WTC11 (cell line): ENCODE measurements around the gene LGALSL. TPM values are rescaled to one million over a fixed set of nuclear protein-coding genes. Genes with fewer than 3 reads are reported as not detected.

ENCODE experiments used
- ATAC-seq: fragments of 200-7000 bp; cut with Tn5 transposase; 2 replicates; pipeline ENCODE4 v1.10.0; 2021; ENCODE audit warnings: mild to moderate bottlenecking, moderate library complexity
- CTCF ChIA-PET: fragments of 300-600 bp; sonication (Branson Sonifier 250); formaldehyde crosslinking; loops from one replicate; lab custom pipeline; 2021; ENCODE audit warnings: antibody characterized with exemption; lab: Charles Lee
- POLR2A ChIA-PET: fragments of 350-600 bp; sonication (Branson Sonifier 250); formaldehyde crosslinking; loops from one replicate; lab custom pipeline; 2021; ENCODE audit warnings: antibody characterized with exemption; lab: Charles Lee
- DNase-seq: peaks from one replicate; pipeline ENCODE4 v3.0.0; 2021; ENCODE audit warnings: low spot score
- H3K27ac Mint-ChIP-seq: 2 replicates; pipeline ENCODE4 v1.8.0; 2021; ENCODE audit warnings: mixed read lengths
- H3K27me3 Mint-ChIP-seq: 2 replicates; pipeline ENCODE4 v1.8.0; 2021; ENCODE audit warnings: low read depth, mild to moderate bottlenecking, moderate library complexity, mixed read lengths
- H3K36me3 Mint-ChIP-seq: 2 replicates; pipeline ENCODE4 v1.8.0; 2021; ENCODE audit warnings: mixed read lengths
- H3K4me1 Mint-ChIP-seq: 2 replicates; pipeline ENCODE4 v1.8.0; 2022; ENCODE audit warnings: mixed read lengths
- H3K4me3 Mint-ChIP-seq: 2 replicates; pipeline ENCODE4 v1.8.0; 2021; ENCODE audit warnings: mild to moderate bottlenecking, moderate library complexity, mixed read lengths
- H3K9me3 Mint-ChIP-seq: 2 replicates; pipeline ENCODE4 v1.8.0; 2021; ENCODE audit warnings: mixed read lengths
- ATF3 ChIP-seq: sonication (generic); formaldehyde crosslinking; conservative IDR thresholded peaks from 2 replicates; pipeline ENCODE4 v1.8.1; 2022; ENCODE audit warnings: mild to moderate bottlenecking, missing genetic modification reagents
- E2F5 ChIP-seq: sonication (generic); formaldehyde crosslinking; IDR thresholded peaks from 2 replicates; pipeline ENCODE4 v1.8.1; 2022; ENCODE audit warnings: mild to moderate bottlenecking, moderate library complexity, missing genetic modification reagents
- EMX1 ChIP-seq: fragments of 250-450 bp; sonication (Bioruptor Pico); IDR thresholded peaks from 2 replicates; pipeline ENCODE4 v1.8.0; 2021; ENCODE audit warnings: mild to moderate bottlenecking
- GRHL2 ChIP-seq: fragments of 250-450 bp; sonication (Bioruptor Pico); IDR thresholded peaks from 2 replicates; pipeline ENCODE4 v1.8.0; 2022; ENCODE audit warnings: mild to moderate bottlenecking, moderate library complexity; ENCODE audit not compliant: insufficient replicate concordance, severe bottlenecking
- HMGXB4 ChIP-seq: sonication (generic); formaldehyde crosslinking; IDR thresholded peaks from 2 replicates; pipeline ENCODE4 v1.8.1; 2023; ENCODE audit warnings: mild to moderate bottlenecking, moderate library complexity, missing genetic modification reagents
- IRF1 ChIP-seq: sonication (generic); formaldehyde crosslinking; IDR thresholded peaks from 2 replicates; pipeline ENCODE4 v1.8.0; 2023; ENCODE audit warnings: missing genetic modification reagents
- NFYB ChIP-seq: sonication (generic); formaldehyde crosslinking; conservative IDR thresholded peaks from 2 replicates; pipeline ENCODE4 v1.8.0; 2022; ENCODE audit warnings: low read depth, missing genetic modification reagents
- OVOL2 ChIP-seq: fragments of 250-450 bp; sonication (Bioruptor Pico); IDR thresholded peaks from 2 replicates; pipeline ENCODE4 v1.9.0; 2021; ENCODE audit warnings: mild to moderate bottlenecking, borderline replicate concordance
- PRDM15 ChIP-seq: sonication (generic); formaldehyde crosslinking; IDR thresholded peaks from 2 replicates; pipeline ENCODE4 v1.8.0; 2022; ENCODE audit warnings: missing genetic modification reagents
- TCF7 ChIP-seq: sonication (generic); formaldehyde crosslinking; IDR thresholded peaks from 2 replicates; pipeline ENCODE4 v1.8.0; 2022; ENCODE audit warnings: mild to moderate bottlenecking, low read depth, missing genetic modification reagents, moderate library complexity
- TP53 ChIP-seq: sonication (generic); formaldehyde crosslinking; IDR thresholded peaks from 2 replicates; pipeline ENCODE4 v1.8.1; 2023; ENCODE audit warnings: mild to moderate bottlenecking, missing genetic modification reagents
- USF1 ChIP-seq: sonication (generic); formaldehyde crosslinking; IDR thresholded peaks from 2 replicates; pipeline ENCODE4 v1.8.0; 2022; ENCODE audit warnings: mild to moderate bottlenecking, missing genetic modification reagents
- ZBTB21 ChIP-seq: sonication (generic); formaldehyde crosslinking; IDR thresholded peaks from 2 replicates; pipeline ENCODE4 v1.8.1; 2023; ENCODE audit warnings: mild to moderate bottlenecking, missing genetic modification reagents, borderline replicate concordance
- ZMAT4 ChIP-seq: fragments of 250-450 bp; sonication (Bioruptor Pico); IDR thresholded peaks from 2 replicates; pipeline ENCODE4 v1.9.0; 2021; ENCODE audit warnings: mild to moderate bottlenecking
- ZNF219 ChIP-seq: sonication (generic); formaldehyde crosslinking; IDR thresholded peaks from 2 replicates; pipeline ENCODE4 v1.8.0; 2023; ENCODE audit warnings: missing genetic modification reagents, mild to moderate bottlenecking, borderline replicate concordance
- ZNF232 ChIP-seq: sonication (generic); formaldehyde crosslinking; IDR thresholded peaks from 2 replicates; pipeline ENCODE4 v1.8.0; 2022; ENCODE audit warnings: mild to moderate bottlenecking, missing genetic modification reagents
- ZNF281 ChIP-seq: sonication (generic); formaldehyde crosslinking; IDR thresholded peaks from 2 replicates; pipeline ENCODE4 v1.8.0; 2023; ENCODE audit warnings: mild to moderate bottlenecking, missing genetic modification reagents
- total RNA-seq: library from RNA; stranded (reverse); gene quantifications from 3 replicates; pipeline ENCODE4 v1.2.3, GENCODE V29; 2021

LGALSL gene
- total RNA-seq, 1 experiment from 2014 or later = 21.0 TPM

GRCh38 chr2:64459575-64459974, 5.6 kb downstream of the LGALSL start:
- Mint-ChIP-seq H3K36me3 (peaks cover 19% of the 10 kb centered on the region), H3K4me1 (peaks cover 22% of the 10 kb centered on the region)
- POLR2A ChIA-PET = no interaction called here
- TF ChIP-seq ZNF219 (CRISPR knock-in tag) = no peak
- TF ChIP-seq IRF1 (CRISPR knock-in tag) = no peak
- no peak for TF ChIP-seq TCF7
- no peak for TF ChIP-seq PRDM15 (CRISPR knock-in tag)
- no peak for TF ChIP-seq HMGXB4 (CRISPR knock-in tag)
- TF ChIP-seq TP53 = no peak
- no peak for TF ChIP-seq NFYB (CRISPR knock-in tag)
- no peak for TF ChIP-seq ZMAT4 (CRISPR knock-in tag)
- TF ChIP-seq EMX1 (CRISPR knock-in tag) = no peak
- no peak for TF ChIP-seq ZBTB21 (CRISPR knock-in tag)
- no peak for TF ChIP-seq OVOL2 (CRISPR knock-in tag)
- TF ChIP-seq ZNF232 (CRISPR knock-in tag) = no peak
- no peak for TF ChIP-seq ATF3 (CRISPR knock-in tag)
- no peak for TF ChIP-seq ZNF281
- no peak for TF ChIP-seq USF1 (CRISPR knock-in tag)
- no peak for TF ChIP-seq GRHL2 (CRISPR knock-in tag)
- TF ChIP-seq E2F5 (CRISPR knock-in tag) = no peak
- TF ChIP-seq, all 79 proteins: peak for 0
- ATAC-seq = no peak
- Mint-ChIP-seq H3K9me3 (no peaks in the 10 kb centered on the region), H3K27ac (no peak overlapping the region), H3K27me3 (no peaks in the 10 kb centered on the region), H3K4me3 (no peak overlapping the region)
- no peak for DNase-seq
- CTCF ChIA-PET = interaction anchor here (2.2 kb wide), 1 partner anchor 28 kb away, joined by 7 read pairs; no protein-coding TSS in a partner anchor
